Medulla oblongata (tissue), 1 donor: ENCODE measurements around the gene BTBD18.
A peak's percentile ranks its signal among the peaks of the same experiment; 100 is the strongest.
"Not testable (repeated sequence)": the region's sequence is repeated elsewhere in the genome, so short reads cannot be mapped to it uniquely, and the experiment has no call there.

Source experiments
- DNase-seq: peaks from one replicate; pipeline ENCODE4 v3.0.0-alpha.2; 2015; ENCODE audit errors: extremely low spot score

The BTBD18 gene

GRCh38 chr11:57729479-57729878, 22.1 kb downstream of the BTBD18 start:
- DNase-seq, result no peak

GRCh38 chr11:57728829-57729228, 22.8 kb downstream of the BTBD18 start:
- DNase-seq, result no peak

DNA sequence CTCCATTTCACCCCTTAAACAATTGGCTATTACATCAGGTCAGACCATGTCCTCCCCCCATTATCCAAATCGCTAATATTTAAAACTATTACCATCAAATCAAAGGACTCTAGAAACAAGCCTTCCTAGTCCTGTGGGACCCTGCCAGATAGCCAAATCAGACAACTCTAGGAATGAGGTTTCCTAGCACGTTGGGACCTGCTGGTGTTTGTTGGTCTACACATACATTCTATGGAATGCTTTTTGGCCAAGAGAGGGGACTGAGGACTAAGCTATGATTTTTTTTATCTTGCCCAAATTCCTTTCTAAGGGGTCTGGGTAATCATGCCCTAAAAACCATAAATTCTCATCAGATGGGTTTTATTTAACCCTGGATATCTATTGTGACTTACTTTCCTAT, 24.4 kb downstream of the BTBD18 start:
- DNase-seq, result no peak

- DNase-seq, result not testable (repeated sequence)
Measured at GRCh38 chr11:57716726-57717125, 34.9 kb downstream of the BTBD18 start.

DNA sequence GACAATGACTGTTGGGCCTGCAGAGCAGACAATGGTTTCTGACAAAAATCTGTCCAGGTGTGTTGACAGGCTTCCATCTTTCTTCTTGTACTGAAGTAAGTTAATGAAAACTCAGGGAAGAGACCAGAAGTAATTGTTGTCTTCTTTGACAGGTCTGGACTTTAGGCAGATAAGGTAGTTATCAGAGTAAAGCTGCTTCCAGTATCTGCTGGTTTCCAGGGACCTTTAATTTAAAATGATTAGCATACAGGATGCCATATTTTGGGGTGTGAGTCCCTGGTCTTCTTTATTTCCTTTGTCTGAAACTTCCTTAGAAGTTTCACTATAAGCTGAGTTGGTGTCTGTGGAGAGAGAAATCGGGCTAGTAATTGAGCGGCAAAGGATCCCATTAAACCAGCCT, 37.8 kb downstream of the BTBD18 start:
- no peak for DNase-seq

- DNase-seq, result peak; percentile 99
Measured at GRCh38 chr11:57712256-57713150, 39.1 kb downstream of the BTBD18 start, which contains the start of gene TMX2. TMX2 (plus strand) TSS chr11:57712593; CDS start chr11:57712619, 26 bp downstream.

DNA sequence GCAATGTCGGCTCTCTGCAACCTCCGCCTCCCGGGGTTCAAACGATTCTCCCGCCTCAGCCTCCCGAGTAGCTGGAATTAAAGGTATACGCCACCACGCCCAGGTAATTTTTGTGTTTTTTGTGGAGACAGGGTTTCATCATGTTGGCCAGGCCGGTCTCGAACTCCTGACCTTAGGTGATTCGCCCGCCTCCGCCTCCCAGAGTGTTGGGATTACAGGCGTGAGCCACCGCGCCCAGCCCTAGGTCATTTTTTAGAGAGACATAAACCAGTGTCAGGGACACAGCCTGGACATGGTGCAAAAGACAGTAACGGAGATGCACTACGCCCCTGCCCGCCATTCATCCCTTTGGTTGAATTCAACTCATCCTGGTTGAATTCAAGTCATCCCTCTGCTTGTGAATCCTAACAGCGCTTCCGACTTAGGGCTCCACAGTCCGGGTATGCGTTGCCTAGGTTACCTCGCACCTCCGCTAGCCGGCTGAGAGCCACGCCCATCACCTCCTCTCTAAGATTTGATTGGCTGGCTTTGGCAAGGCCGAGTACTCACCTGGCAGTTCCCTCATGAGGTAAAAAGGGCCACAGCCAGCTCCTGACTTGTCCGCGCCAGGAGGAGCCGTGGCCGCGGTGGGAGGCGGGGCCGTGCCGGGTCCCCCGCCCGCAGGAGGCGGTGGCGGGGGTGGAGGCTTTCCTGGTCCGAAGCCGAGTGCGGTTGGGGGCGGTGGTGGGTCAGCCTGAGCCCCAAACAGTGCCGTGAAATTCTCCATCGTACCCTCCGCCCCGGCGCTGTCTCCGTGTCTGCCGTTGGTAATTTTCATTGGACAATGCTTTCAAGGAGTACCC, 40.0 kb downstream of the BTBD18 start, which contains the start of gene MED19:
Gene MED19 (minus strand): TSS at position 802 of the 842 bp plus-strand sequence. CDS start 36 bp downstream, at position 766.
- no peak for DNase-seq

GRCh38 chr11:57709802-57710367, 41.7 kb downstream of the BTBD18 start:
- DNase-seq, result no peak

- not testable (repeated sequence) for DNase-seq
Measured at GRCh38 chr11:57705432-57705831, 46.2 kb downstream of the BTBD18 start.

DNA sequence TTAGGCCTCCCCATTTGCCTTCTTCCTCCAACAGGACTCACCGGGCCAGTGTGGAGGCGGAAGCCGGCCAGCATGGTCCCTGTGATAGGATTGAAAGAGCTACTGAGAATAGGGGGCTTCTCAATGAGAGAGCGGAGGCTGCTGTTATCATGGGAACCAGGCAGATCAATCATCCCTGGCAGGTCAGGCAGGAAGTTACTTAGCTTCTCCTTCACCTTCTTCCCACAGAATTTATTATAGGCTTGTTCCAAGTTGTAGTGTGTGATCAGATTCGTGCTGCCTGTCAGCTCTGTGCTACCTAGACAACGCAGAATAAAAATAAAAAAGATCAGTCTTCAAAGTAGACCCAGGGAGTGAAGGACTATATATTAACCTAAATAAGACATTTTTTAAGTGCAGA, 46.7 kb downstream of the BTBD18 start:
- no peak for DNase-seq

- no peak for DNase-seq
Measured at GRCh38 chr11:57703341-57703740, 48.3 kb downstream of the BTBD18 start.

GRCh38 chr11:57700425-57700824, 51.2 kb downstream of the BTBD18 start:
- no peak for DNase-seq

DNA sequence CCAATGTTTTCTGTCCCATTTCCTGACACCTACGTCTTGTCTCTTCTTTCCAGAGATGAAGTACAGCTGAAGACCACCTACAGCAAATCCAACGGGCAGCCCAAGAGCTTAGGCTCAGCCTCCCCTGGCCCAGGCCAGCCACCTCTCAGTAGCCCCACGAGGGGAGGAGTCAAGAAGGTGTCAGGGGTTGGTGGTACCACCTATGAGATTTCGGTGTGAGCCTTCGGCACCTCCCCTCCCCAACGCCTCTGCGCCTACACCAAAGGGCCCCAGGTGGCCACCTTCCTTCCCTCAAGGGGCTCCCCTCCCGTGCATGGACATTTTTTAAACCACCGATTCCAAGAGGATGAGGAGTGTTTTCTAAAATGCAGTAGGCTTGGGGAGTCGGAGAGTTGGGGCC, 51.8 kb downstream of the BTBD18 start:
- DNase-seq, result no peak

GRCh38 chr11:57698843-57699365, 52.7 kb downstream of the BTBD18 start:
- no peak for DNase-seq
